Keratinocyte (primary cell): ENCODE measurements around the gene KCNJ6. TPM values are rescaled to one million over a fixed set of nuclear protein-coding genes. Genes with fewer than 3 reads are reported as not detected.

Experiments used
- DNase-seq: peaks from one replicate; pipeline ENCODE4 v3.0.0-alpha.2; 2011; ENCODE audit warnings: low read depth, missing footprints, low spot score
- FAIRE-seq: peaks from 2 replicates; lab custom pipeline; 2011; peaks lifted over from hg19 to GRCh38; lab: Jason Lieb, UNC
- H2AFZ ChIP-seq: 2 replicates; pipeline ENCODE4 v1.6.0; 2012; ENCODE audit warnings: low read length, control low read depth, inconsistent platforms; ENCODE audit not compliant: control insufficient read depth
- H3K27ac ChIP-seq: 2 replicates; pipeline ENCODE4 v1.5.1; 2011; ENCODE audit warnings: low read length; ENCODE audit not compliant: control insufficient read depth, insufficient read depth
- H3K27me3 ChIP-seq: 3 replicates; pipeline ENCODE4 v1.6.0; 2011; ENCODE audit warnings: low read length; ENCODE audit not compliant: control insufficient read depth, insufficient read depth; ENCODE audit errors: extremely low read depth
- H3K36me3 ChIP-seq, 2 experiments: 2 replicates in 1 of 2; 3 replicates in 1 of 2; pipeline ENCODE4 v1.5.1; 2011; ENCODE audit warnings: low read length in 2 of 2, mild to moderate bottlenecking in 1 of 2; ENCODE audit not compliant: control insufficient read depth in 2 of 2, insufficient read depth in 2 of 2; ENCODE audit errors: extremely low read depth in 1 of 2
- H3K4me1 ChIP-seq: 3 replicates; pipeline ENCODE4 v1.5.1; 2011; ENCODE audit warnings: low read length; ENCODE audit not compliant: control insufficient read depth, insufficient read depth; ENCODE audit errors: extremely low read depth
- H3K4me2 ChIP-seq: 3 replicates; pipeline ENCODE4 v1.6.0; 2011; ENCODE audit warnings: low read depth, low read length; ENCODE audit not compliant: control insufficient read depth, insufficient read depth; ENCODE audit errors: extremely low read depth
- H3K4me3 ChIP-seq, 3 experiments: fragments of 200-600 bp in 1 of 3; sonication (generic) in 1 of 3; 2 replicates in 2 of 3; 3 replicates in 1 of 3; pipeline ENCODE4 v1.5.1; 2011 to 2016; ENCODE audit warnings: low read length in 3 of 3, mild to moderate bottlenecking in 3 of 3, control low read depth in 2 of 3, inconsistent platforms in 1 of 3, low read depth in 1 of 3, mixed read lengths in 1 of 3, mixed run types in 1 of 3, moderate library complexity in 1 of 3; ENCODE audit not compliant: control insufficient read depth in 2 of 3, insufficient read depth in 2 of 3; ENCODE audit errors: extremely low read depth in 1 of 3
- H3K79me2 ChIP-seq: 2 replicates; pipeline ENCODE4 v1.6.0; 2012; ENCODE audit warnings: low read length; ENCODE audit not compliant: control insufficient read depth, insufficient read depth
- H3K9ac ChIP-seq: 3 replicates; pipeline ENCODE4 v1.6.0; 2011; ENCODE audit warnings: low read length; ENCODE audit not compliant: control insufficient read depth, insufficient read depth; ENCODE audit errors: extremely low read depth
- H3K9me1 ChIP-seq: 3 replicates; pipeline ENCODE4 v1.6.0; 2011; ENCODE audit warnings: low read length; ENCODE audit not compliant: control insufficient read depth, insufficient read depth; ENCODE audit errors: extremely low read depth
- H3K9me3 ChIP-seq: 2 replicates; pipeline ENCODE4 v1.5.1; 2012; ENCODE audit warnings: low read depth, low read length; ENCODE audit not compliant: control insufficient read depth
- H4K20me1 ChIP-seq: 3 replicates; pipeline ENCODE4 v1.6.0; 2011; ENCODE audit warnings: low read length; ENCODE audit not compliant: control insufficient read depth, insufficient read depth; ENCODE audit errors: extremely low read depth
- EZH2 ChIP-seq: IDR thresholded peaks from one replicate; pipeline ENCODE4 v1.6.1; 2012; ENCODE audit warnings: inconsistent platforms, mild to moderate bottlenecking, low read length, moderate library complexity
- dilution Hi-C: fragments of 300-500 bp; cut with MboI; formaldehyde crosslinking; loops from one replicate; pipeline ENCODE4 v1.7.0; 2020; ENCODE audit warnings: low sequenced_read_pairs; ENCODE audit not compliant: extremely low pct_ligation_motif_present
- polyA plus RNA-seq, 5 experiments: library from polyadenylated mRNA; depleted of rRNA in 3 of 5; stranded (reverse) in 3 of 5; stranded (forward) in 1 of 5; unstranded in 1 of 5; fragments of >200 nt; gene quantifications; 1 replicate in 1 of 5; 2 replicates in 3 of 5; 3 replicates in 1 of 5; pipeline versions ENCODE4 v1.2.1 to v1.2.3, GENCODE V29; 2011 to 2012; ENCODE audit warnings: missing spikeins in 2 of 5, low read depth in 1 of 5, low replicate concordance in 1 of 5
- TF ChIP-seq, protein P1 (sequence below), 3 experiments: IDR thresholded peaks in 1 of 3; conservative IDR thresholded peaks in 1 of 3; optimal IDR thresholded peaks in 1 of 3; 2 replicates in 2 of 3; 3 replicates in 1 of 3; pipeline versions ENCODE3 to v1.5.1; 2011; ENCODE audit warnings: low read length in 3 of 3, mild to moderate bottlenecking in 3 of 3, moderate library complexity in 2 of 3, control low read depth in 1 of 3, inconsistent platforms in 1 of 3; ENCODE audit not compliant: insufficient read depth in 2 of 3; ENCODE audit errors: extremely low read depth in 1 of 3

The KCNJ6 gene
- polyA plus RNA-seq, 1 donor (not counting 4 experiments of a cell fraction or from before 2014, with no cell fraction given) = not detected

DNA sequence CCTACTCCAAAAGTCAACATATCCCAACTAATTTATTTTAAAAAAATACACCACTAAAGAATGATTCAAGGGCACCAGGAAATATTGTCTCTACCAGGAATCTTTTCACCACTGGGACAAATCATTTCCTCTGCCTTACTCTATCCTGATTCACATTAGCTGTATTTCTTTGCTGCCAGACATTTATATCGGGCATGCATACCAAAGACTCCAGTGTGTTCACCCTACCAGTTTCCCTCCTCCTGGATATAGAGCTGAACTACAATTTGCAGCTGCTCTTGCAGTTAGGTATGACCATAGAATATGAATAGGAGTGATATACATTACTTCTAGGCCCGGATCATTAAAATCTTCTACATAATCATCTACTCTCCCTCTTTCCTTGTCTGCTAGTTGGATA is 7.6 kb downstream of the KCNJ6 start:
- FAIRE-seq = no peak
- Histone ChIP-seq H3K4me2 (no peak overlapping the region), H3K27me3 (peaks cover 14% of the 10 kb centered on the region), H4K20me1 (peaks cover 2% of the 10 kb centered on the region), H3K27ac (no peak overlapping the region), H3K4me3 (no peak overlapping the region), H3K9me1 (no peaks in the 10 kb centered on the region), H3K9ac (no peak overlapping the region), H3K79me2 (no peaks in the 10 kb centered on the region), H3K4me1 (no peaks in the 10 kb centered on the region), H2AFZ (no peak overlapping the region), H3K9me3 (no peaks in the 10 kb centered on the region), H3K36me3 (no peaks in the 10 kb centered on the region)
- dilution Hi-C loops = loop anchor here (25.0 kb wide), 1 partner anchor 196 kb away; no protein-coding TSS in a partner anchor
- DNase-seq = no peak
- TF ChIP-seq, protein P1, sequence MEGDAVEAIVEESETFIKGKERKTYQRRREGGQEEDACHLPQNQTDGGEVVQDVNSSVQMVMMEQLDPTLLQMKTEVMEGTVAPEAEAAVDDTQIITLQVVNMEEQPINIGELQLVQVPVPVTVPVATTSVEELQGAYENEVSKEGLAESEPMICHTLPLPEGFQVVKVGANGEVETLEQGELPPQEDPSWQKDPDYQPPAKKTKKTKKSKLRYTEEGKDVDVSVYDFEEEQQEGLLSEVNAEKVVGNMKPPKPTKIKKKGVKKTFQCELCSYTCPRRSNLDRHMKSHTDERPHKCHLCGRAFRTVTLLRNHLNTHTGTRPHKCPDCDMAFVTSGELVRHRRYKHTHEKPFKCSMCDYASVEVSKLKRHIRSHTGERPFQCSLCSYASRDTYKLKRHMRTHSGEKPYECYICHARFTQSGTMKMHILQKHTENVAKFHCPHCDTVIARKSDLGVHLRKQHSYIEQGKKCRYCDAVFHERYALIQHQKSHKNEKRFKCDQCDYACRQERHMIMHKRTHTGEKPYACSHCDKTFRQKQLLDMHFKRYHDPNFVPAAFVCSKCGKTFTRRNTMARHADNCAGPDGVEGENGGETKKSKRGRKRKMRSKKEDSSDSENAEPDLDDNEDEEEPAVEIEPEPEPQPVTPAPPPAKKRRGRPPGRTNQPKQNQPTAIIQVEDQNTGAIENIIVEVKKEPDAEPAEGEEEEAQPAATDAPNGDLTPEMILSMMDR (optimal IDR thresholded peaks at IDR 0.05 in 1 of 3, IDR thresholded peaks at IDR 0.05 in 1 of 3, conservative IDR thresholded peaks at IDR 0.05 in 1 of 3; ENCODE audit: extremely low read depth in 1 of 3, insufficient read depth in 2 of 3, low read length in 3 of 3) = no peak
- no peak for TF ChIP-seq EZH2

DNA sequence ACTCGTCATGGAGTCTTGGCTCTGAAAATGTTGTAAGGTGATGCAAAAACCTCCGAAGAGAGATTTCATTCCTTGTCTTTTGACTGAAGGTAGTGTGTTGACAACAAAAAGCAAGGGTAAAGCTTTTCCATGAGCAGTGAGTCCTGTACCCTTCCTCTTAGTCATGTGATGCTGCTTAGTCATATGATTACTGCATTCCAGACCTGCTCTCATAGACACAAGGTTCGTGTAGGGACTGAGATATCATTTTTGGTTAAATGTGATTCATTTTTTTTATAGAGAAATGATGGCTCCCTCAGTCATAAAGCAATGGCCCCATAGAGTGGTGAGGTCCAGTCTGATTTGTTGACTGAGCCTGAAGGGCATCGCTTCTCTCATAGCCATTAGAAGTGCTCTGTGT is 9.2 kb downstream of the KCNJ6 start:
- H3K4me1 ChIP-seq = no peaks in the 10 kb centered on the region
- H3K4me3 ChIP-seq = no peak overlapping the region
- no peaks in the 10 kb centered on the region for H3K36me3 ChIP-seq
- H3K27me3 ChIP-seq = peaks cover 9% of the 10 kb centered on the region
- no peaks in the 10 kb centered on the region for H3K79me2 ChIP-seq
- no peak overlapping the region for H2AFZ ChIP-seq
- H3K9me1 ChIP-seq = no peaks in the 10 kb centered on the region
- H3K9ac ChIP-seq = no peak overlapping the region
- TF ChIP-seq, protein P1 (optimal IDR thresholded peaks at IDR 0.05 in 1 of 3, IDR thresholded peaks at IDR 0.05 in 1 of 3, conservative IDR thresholded peaks at IDR 0.05 in 1 of 3; ENCODE audit: extremely low read depth in 1 of 3, insufficient read depth in 2 of 3, low read length in 3 of 3) = no peak
- no peak for TF ChIP-seq EZH2
- DNase-seq (no peak), FAIRE-seq (no peak)
- H3K27ac ChIP-seq = no peak overlapping the region
- H4K20me1 ChIP-seq = no peaks in the 10 kb centered on the region
- H3K4me2 ChIP-seq = no peak overlapping the region
- dilution Hi-C loops = loop anchor here (25.0 kb wide), 1 partner anchor 195 kb away; no protein-coding TSS in a partner anchor
- no peaks in the 10 kb centered on the region for H3K9me3 ChIP-seq
